Ishikawa (cell line): ENCODE results near the gene PER2.

ENCODE experiments used
- CEBPB ChIP-seq: IDR thresholded peaks from 2 replicates; pipeline ENCODE4 v1.6.1; 2012
- CREB1 ChIP-seq: IDR thresholded peaks from 2 replicates; pipeline ENCODE4 v1.6.1; 2012; ENCODE audit warnings: low read depth
- EGR1 ChIP-seq: IDR thresholded peaks from 2 replicates; pipeline ENCODE4 v1.6.1; 2012
- EP300 ChIP-seq: IDR thresholded peaks from 2 replicates; pipeline ENCODE4 v1.6.1; 2012; ENCODE audit warnings: borderline replicate concordance
- FOXM1 ChIP-seq: IDR thresholded peaks from 2 replicates; pipeline ENCODE4 v1.6.1; 2012; ENCODE audit warnings: low read depth, borderline replicate concordance
- NFIC ChIP-seq: IDR thresholded peaks from 2 replicates; pipeline ENCODE4 v1.6.1; 2012
- RAD21 ChIP-seq: IDR thresholded peaks from 2 replicates; pipeline ENCODE4 v1.6.1; 2012; ENCODE audit warnings: low read depth
- TAF1 ChIP-seq: IDR thresholded peaks from 2 replicates; pipeline ENCODE4 v1.6.1; 2012; ENCODE audit warnings: low read depth, mild to moderate bottlenecking
- TCF12 ChIP-seq: IDR thresholded peaks from 2 replicates; pipeline ENCODE4 v1.6.1; 2012; ENCODE audit warnings: low read depth
- TEAD4 ChIP-seq: IDR thresholded peaks from 2 replicates; pipeline ENCODE4 v1.6.1; 2012
- USF1 ChIP-seq: IDR thresholded peaks from 2 replicates; pipeline ENCODE4 v1.6.1; 2012
- YY1 ChIP-seq: IDR thresholded peaks from 2 replicates; pipeline ENCODE4 v1.6.1; 2012; ENCODE audit warnings: low read depth
- ZBTB7A ChIP-seq: IDR thresholded peaks from 2 replicates; pipeline ENCODE4 v1.6.1; 2012; ENCODE audit warnings: low read depth
- TF ChIP-seq, protein P1 (sequence below): IDR thresholded peaks from 2 replicates; pipeline ENCODE4 v1.6.1; 2012
- TF ChIP-seq, protein P2 (sequence below): IDR thresholded peaks from 2 replicates; pipeline ENCODE4 v1.6.1; 2012; ENCODE audit warnings: low read depth, mild to moderate bottlenecking

The PER2 gene

DNA sequence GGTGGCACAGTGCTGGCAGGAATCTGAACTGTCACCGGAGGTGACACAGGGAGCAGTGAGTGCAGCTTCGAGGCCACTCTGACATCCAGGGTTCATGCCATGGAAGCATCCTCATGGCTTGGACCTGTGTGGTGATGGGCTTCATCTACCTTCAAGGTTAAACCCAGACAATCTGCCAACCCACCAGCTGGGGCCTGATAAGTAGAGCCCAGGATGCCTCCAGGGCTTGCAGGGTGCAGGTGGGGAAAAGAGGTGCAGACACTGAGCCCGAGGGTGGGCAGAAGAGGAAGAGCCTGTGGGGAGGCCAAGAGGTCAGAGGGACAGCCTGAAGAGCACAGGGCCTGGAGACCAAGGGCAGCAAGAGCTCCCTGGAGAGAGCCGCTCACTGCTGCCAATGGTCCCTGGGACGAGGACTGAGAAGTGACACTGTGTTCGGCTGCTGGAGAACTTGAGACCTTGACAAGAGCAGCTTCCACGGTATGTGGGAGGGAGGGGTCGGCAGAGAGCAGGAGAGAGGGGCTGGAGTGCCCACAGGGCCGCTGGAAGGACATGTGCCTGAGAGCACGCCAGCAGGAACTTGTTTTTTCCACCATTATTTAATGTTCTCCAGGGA, 40.5 kb downstream of the PER2 start:
- no peak for TF ChIP-seq CEBPB

GRCh38 chr2:238247002-238247822, 41.2 kb downstream of the PER2 start:
- TF ChIP-seq TCF12 (no peak), CEBPB (peak; percentile 87)

DNA sequence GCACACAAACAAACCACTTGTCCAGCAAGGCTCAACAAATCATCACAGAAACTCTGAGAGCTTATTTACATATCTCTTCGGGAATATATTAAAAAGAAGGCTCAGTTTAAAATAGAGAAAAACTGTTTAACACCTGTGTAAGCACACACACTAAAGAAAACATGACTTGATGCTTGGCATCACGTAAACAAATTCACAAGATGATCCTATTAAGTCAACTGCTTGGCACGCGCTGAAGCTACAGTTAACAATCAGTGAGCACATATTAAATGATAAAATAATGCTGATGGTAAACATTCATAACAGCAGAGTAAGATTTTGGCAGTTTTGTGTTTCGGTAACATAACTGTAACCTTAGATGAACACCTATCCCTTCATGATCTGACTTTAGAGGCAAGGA, 44.3 kb downstream of the PER2 start:
- TF ChIP-seq ZBTB7A (no peak), YY1 (no peak), TAF1 (no peak), FOXM1 (no peak), CEBPB (no peak), TEAD4 (no peak), EP300 (no peak), EGR1 (no peak), RAD21 (no peak), TCF12 (no peak), USF1 (no peak), NFIC (no peak), CREB1 (no peak)
- TF ChIP-seq, protein P1, sequence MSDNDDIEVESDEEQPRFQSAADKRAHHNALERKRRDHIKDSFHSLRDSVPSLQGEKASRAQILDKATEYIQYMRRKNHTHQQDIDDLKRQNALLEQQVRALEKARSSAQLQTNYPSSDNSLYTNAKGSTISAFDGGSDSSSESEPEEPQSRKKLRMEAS = no peak
- TF ChIP-seq, protein P2, sequence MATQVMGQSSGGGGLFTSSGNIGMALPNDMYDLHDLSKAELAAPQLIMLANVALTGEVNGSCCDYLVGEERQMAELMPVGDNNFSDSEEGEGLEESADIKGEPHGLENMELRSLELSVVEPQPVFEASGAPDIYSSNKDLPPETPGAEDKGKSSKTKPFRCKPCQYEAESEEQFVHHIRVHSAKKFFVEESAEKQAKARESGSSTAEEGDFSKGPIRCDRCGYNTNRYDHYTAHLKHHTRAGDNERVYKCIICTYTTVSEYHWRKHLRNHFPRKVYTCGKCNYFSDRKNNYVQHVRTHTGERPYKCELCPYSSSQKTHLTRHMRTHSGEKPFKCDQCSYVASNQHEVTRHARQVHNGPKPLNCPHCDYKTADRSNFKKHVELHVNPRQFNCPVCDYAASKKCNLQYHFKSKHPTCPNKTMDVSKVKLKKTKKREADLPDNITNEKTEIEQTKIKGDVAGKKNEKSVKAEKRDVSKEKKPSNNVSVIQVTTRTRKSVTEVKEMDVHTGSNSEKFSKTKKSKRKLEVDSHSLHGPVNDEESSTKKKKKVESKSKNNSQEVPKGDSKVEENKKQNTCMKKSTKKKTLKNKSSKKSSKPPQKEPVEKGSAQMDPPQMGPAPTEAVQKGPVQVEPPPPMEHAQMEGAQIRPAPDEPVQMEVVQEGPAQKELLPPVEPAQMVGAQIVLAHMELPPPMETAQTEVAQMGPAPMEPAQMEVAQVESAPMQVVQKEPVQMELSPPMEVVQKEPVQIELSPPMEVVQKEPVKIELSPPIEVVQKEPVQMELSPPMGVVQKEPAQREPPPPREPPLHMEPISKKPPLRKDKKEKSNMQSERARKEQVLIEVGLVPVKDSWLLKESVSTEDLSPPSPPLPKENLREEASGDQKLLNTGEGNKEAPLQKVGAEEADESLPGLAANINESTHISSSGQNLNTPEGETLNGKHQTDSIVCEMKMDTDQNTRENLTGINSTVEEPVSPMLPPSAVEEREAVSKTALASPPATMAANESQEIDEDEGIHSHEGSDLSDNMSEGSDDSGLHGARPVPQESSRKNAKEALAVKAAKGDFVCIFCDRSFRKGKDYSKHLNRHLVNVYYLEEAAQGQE = no peak

DNA sequence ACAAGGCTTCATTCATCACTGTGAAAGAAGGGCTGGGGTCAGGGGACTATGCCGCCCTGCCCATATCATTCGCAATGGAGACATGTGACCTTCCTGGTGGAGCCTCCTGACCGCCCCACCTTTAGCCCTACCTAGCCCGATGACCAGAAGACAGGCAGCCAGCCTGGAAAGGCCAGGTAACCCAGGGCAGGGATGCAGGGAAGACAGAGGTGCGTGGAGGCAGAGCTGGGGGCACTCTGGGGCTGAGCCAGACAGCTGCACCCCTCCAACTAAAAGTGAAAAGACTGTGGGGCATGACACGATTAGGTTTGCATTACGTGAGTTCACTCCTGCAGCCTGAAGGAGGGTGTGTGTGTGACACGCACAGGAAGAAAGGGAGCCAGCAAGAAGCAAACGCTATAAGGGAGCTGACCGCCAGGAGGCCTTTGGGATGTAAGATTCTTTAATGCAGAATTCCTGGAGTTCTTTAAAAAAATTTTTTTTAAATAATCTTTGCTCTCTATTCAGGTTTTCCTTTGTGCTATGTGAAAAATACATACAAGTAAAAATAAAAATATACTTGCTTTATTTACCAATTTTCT, 44.8 kb downstream of the PER2 start:
- TF ChIP-seq, protein P1 = no peak
- TF ChIP-seq TCF12 (no peak), EP300 (no peak), YY1 (no peak), FOXM1 (no peak), ZBTB7A (no peak), USF1 (no peak), CREB1 (no peak), TEAD4 (no peak), RAD21 (no peak), TAF1 (no peak)
- TF ChIP-seq, protein P2 = no peak

DNA sequence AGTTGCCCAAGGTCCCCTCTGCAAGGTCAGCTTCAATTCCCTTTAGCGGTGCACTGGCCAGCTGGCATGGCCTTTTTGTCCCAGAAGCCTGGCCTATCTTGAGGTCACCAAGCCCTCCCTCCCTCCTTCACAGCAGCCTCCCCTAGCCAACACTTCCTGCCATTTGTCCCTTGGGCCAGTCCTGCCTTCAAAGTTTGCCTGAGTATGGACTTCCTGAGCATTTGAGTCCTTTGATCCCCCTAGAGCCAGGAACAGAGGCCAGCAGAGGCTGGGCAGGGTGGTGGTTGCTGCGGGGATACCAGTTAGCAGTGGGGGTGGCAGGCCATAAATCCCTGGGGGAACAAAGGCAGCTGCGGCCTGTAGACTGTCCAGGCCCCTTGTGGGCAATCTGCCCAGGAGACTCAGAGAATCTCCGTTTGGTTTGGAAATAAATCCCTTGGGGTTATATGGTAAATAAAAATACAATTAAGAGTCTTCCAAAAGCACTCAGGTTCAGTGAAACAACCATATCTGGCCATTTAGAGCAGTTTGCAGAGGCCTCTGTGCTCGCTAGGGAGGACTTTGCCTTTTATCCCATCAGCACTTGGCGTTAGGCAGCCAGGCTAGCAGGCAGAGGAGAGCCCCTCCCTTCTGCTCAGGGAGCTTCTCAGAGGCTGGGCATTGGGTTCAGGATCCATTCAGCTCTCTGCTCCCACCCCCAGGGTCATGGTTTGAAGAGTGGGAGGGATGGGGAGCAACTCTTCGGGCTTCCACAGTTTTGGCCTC, 45.5 kb downstream of the PER2 start:
- no peak for TF ChIP-seq CEBPB
- TF ChIP-seq, protein P2 = no peak
- no peak for TF ChIP-seq CREB1
- TF ChIP-seq TAF1 = no peak
- TF ChIP-seq FOXM1 = no peak
- no peak for TF ChIP-seq TEAD4
- TF ChIP-seq EP300 = no peak
- no peak for TF ChIP-seq NFIC
- TF ChIP-seq, protein P1 = no peak
- no peak for TF ChIP-seq ZBTB7A
- TF ChIP-seq EGR1 = no peak
- TF ChIP-seq USF1 = no peak
- TF ChIP-seq RAD21 = no peak
- TF ChIP-seq TCF12 = no peak
- no peak for TF ChIP-seq YY1
